HepG2 (cell line): ENCODE results near the gene VCL. TPM values are rescaled to one million over a fixed set of nuclear protein-coding genes. Genes with fewer than 3 reads are reported as not detected.
"Not testable (repeated sequence)": the region's sequence is repeated elsewhere in the genome, so short reads cannot be mapped to it uniquely, and the experiment has no call there.

ENCODE experiments used
- ATAC-seq: fragments of 200-7000 bp; cut with Tn5 transposase; 3 replicates; pipeline ENCODE4 v1.9.1; 2020; ENCODE audit warnings: mild to moderate bottlenecking, moderate library complexity
- BruUV-seq: library from RNA; stranded (reverse); fragments of 400-500 nt; replicated peaks from 2 replicates; lab custom pipeline; 2021; lab: Mats Ljungman, UMichigan
- CTCF ChIA-PET: fragments of 300-600 bp; formaldehyde crosslinking; extraction: SDS; loops from one replicate; lab custom pipeline; 2021; ENCODE audit warnings: low total read pairs, inconsistent platforms, low intra/inter-chr PET ratio; lab: Yijun Ruan, JAX
- POLR2A ChIA-PET: fragments of 350-600 bp; sonication (Branson Sonifier 250); formaldehyde crosslinking; loops from one replicate; lab custom pipeline; 2020; ENCODE audit warnings: antibody characterized with exemption, inconsistent platforms; lab: Yijun Ruan, JAX
- DNase-seq: peaks from one replicate; pipeline ENCODE4 v3.0.0-alpha.2; 2015; ENCODE audit warnings: low spot score
- FAIRE-seq: peaks from 3 replicates; lab custom pipeline; 2011; peaks lifted over from hg19 to GRCh38; lab: Jason Lieb, UNC
- H2AFZ ChIP-seq: one replicate; pipeline ENCODE4 v1.6.1; 2011; ENCODE audit warnings: low read length, inconsistent platforms
- H3K27ac ChIP-seq: fragments of 300-600 bp; 3 replicates; pipeline ENCODE4 v1.8.0; 2011; ENCODE audit warnings: mixed run types, mild to moderate bottlenecking, mixed read lengths, low read length, inconsistent platforms; ENCODE audit not compliant: insufficient read depth; ENCODE audit errors: extremely low read length
- H3K27me3 ChIP-seq, 2 experiments: fragments of 200-600 bp in 1 of 2; 2 replicates in 1 of 2; 3 replicates in 1 of 2; pipeline versions ENCODE4 v1.6.0 to v1.8.0; 2011; ENCODE audit warnings: low read length in 2 of 2, mild to moderate bottlenecking in 2 of 2, moderate library complexity in 2 of 2, inconsistent platforms in 1 of 2; ENCODE audit not compliant: insufficient read depth in 2 of 2, control insufficient read depth in 1 of 2
- H3K36me3 ChIP-seq, 2 experiments: fragments of 200-600 bp in 1 of 2; replicated peaks in 1 of 2; 2 replicates in 1 of 2; 3 replicates in 1 of 2; pipeline versions ENCODE4 v1.5.1 to v1.8.0; 2011; ENCODE audit warnings: low read length in 2 of 2, inconsistent platforms in 1 of 2; ENCODE audit not compliant: insufficient read depth in 2 of 2, control insufficient read depth in 1 of 2
- H3K4me1 ChIP-seq: 2 replicates; pipeline ENCODE4 v1.5.1; 2012; ENCODE audit warnings: low read length, inconsistent platforms; ENCODE audit not compliant: insufficient read depth
- H3K4me2 ChIP-seq: 2 replicates; pipeline ENCODE4 v1.6.0; 2011; ENCODE audit warnings: low read depth, low read length, inconsistent platforms
- H3K4me3 ChIP-seq, 3 experiments: fragments of 200-600 bp in 1 of 3; sonication (generic), shearing (Covaris generic) in 1 of 3; replicated peaks in 1 of 3; 2 replicates each; pipeline ENCODE4 v1.5.1; 2011 to 2016; ENCODE audit warnings: low read length in 3 of 3, inconsistent platforms in 2 of 3, low read depth in 2 of 3, mild to moderate bottlenecking in 2 of 3, control low read depth in 1 of 3, mixed read lengths in 1 of 3; ENCODE audit not compliant: insufficient read depth in 1 of 3
- H3K79me2 ChIP-seq: one replicate; pipeline ENCODE4 v1.6.1; 2011; ENCODE audit warnings: low read length, inconsistent platforms; ENCODE audit not compliant: insufficient read depth
- H3K9ac ChIP-seq: 2 replicates; pipeline ENCODE4 v1.6.0; 2011; ENCODE audit warnings: mild to moderate bottlenecking, low read depth, low read length, inconsistent platforms; ENCODE audit not compliant: insufficient read depth
- H3K9me3 ChIP-seq: 2 replicates; pipeline ENCODE4 v1.5.1; 2012; ENCODE audit warnings: mild to moderate bottlenecking, low read length
- H4K20me1 ChIP-seq: 2 replicates; pipeline ENCODE4 v1.6.0; 2011; ENCODE audit warnings: inconsistent platforms, mild to moderate bottlenecking, low read length, moderate library complexity; ENCODE audit not compliant: insufficient read depth
- POLR2A ChIP-seq, 2 experiments: IDR thresholded peaks; 2 replicates each; pipeline ENCODE4 v1.6.1; 2011; ENCODE audit warnings: low read depth in 2 of 2, low read length in 2 of 2, mild to moderate bottlenecking in 1 of 2, moderate library complexity in 1 of 2; ENCODE audit not compliant: insufficient read depth in 1 of 2
- TGIF2 ChIP-seq: IDR thresholded peaks from 2 replicates; pipeline ENCODE4 v1.6.1; 2016; ENCODE audit warnings: control low read depth, missing compliant biosample characterization
- YEATS4 ChIP-seq: sonication (generic); formaldehyde crosslinking; IDR thresholded peaks from 2 replicates; pipeline ENCODE4 v1.4.0; 2020; ENCODE audit warnings: missing genetic modification reagents, borderline replicate concordance
- ZBED4 ChIP-seq: sonication (generic); formaldehyde crosslinking; IDR thresholded peaks from 2 replicates; pipeline ENCODE4 v1.4.0; 2020; ENCODE audit warnings: missing genetic modification reagents, borderline replicate concordance
- ZNF556 ChIP-seq: sonication (generic); formaldehyde crosslinking; IDR thresholded peaks from 2 replicates; pipeline ENCODE4 v1.4.0; 2020; ENCODE audit warnings: mild to moderate bottlenecking, missing genetic modification reagents, borderline replicate concordance
- ZNF652 ChIP-seq: IDR thresholded peaks from 2 replicates; pipeline ENCODE4 v1.6.1; 2016; ENCODE audit warnings: low read depth, borderline replicate concordance
- ZNF710 ChIP-seq: sonication (generic); formaldehyde crosslinking; IDR thresholded peaks from 2 replicates; pipeline ENCODE4 v1.5.0; 2020; ENCODE audit warnings: mild to moderate bottlenecking, missing genetic modification reagents, borderline replicate concordance
- WGBS: methylation state at CpG from one replicate; pipeline ENCODE4 v1.1.6; 2017; ENCODE audit warnings: low lambda C conversion rate; 5-methylcytosine and 5-hydroxymethylcytosine counted together
- in situ Hi-C: cut with HindIII; loops from 2 replicates; pipeline ENCODE4 v1.10.0; 2017; ENCODE audit warnings: low pct_unique_long_range_greater_than_20kb; ENCODE audit not compliant: extremely low pct_ligation_motif_present
- intact Hi-C: fragments of 100-400 bp; cut with micrococcal nuclease; formaldehyde crosslinking; loops from one replicate; pipeline ENCODE4 v1.10.0; 2022; ENCODE audit not compliant: unreplicated experiment
- polyA plus RNA-seq, 8 experiments: library from polyadenylated mRNA; depleted of rRNA in 3 of 8; stranded (reverse) in 7 of 8; unstranded in 1 of 8; fragments of >200 nt; fragmentation: Illumina TruSeq in 4 of 8; extraction: Trizol in 4 of 8; gene quantifications; 2 replicates each; pipeline versions ENCODE4 v1.2.1 to v1.2.3, GENCODE V29; 2011 to 2016; ENCODE audit warnings: low read depth in 4 of 8, missing spikeins in 1 of 8, mixed read lengths in 1 of 8; ENCODE audit not compliant: insufficient read depth in 1 of 8
- total RNA-seq, 5 experiments: library from RNA; depleted of rRNA; stranded (reverse); fragments of >200 nt; fragmentation: Illumina TruSeq; extraction: Trizol; gene quantifications; 2 replicates each; pipeline ENCODE4 v1.2.3, GENCODE V29; 2016; ENCODE audit warnings: low read depth in 1 of 5
- TF ChIP-seq, protein P1 (sequence below): sonication (generic); formaldehyde crosslinking; IDR thresholded peaks from 2 replicates; pipeline ENCODE4 v1.9.0; 2022; ENCODE audit warnings: low read depth, missing genetic modification reagents

VCL gene
- total and polyA plus RNA-seq, 2 of the 13 experiments (the other 11 are each of a cell fraction or from before 2014, with no cell fraction given), result 17.3 to 26.9 TPM

GRCh38 chr10:74000244-74000643, 2.3 kb downstream of the VCL start:
- H3K9me3 ChIP-seq, FAIRE-seq, H3K27ac ChIP-seq, H4K20me1 ChIP-seq, H2AFZ ChIP-seq, H3K27me3 ChIP-seq, BruUV-seq, H3K4me3 ChIP-seq, H3K9ac ChIP-seq, H3K36me3 ChIP-seq, DNase-seq, intact Hi-C loops, in situ Hi-C loops, ATAC-seq: not testable (repeated sequence)
- Histone ChIP-seq H3K79me2 (peaks cover 22% of the 10 kb centered on the region), H3K4me2 (peak overlapping the region; percentile 92; the same call in 1 of the 2 replicates), H3K4me1 (peaks cover 31% of the 10 kb centered on the region)
- WGBS, result 97% methylated on average over 11 of the region's 11 CpGs
- ChIA-PET POLR2A (interaction anchor here (0.7 to 0.8 kb wide), 2 partner anchors 150 to 177 kb away, joined by 3 to 4 read pairs; no protein-coding TSS in a partner anchor), CTCF (interaction anchor here (1.1 kb wide), 1 partner anchor 43 kb away, joined by 3 read pairs; no protein-coding TSS in a partner anchor)

GRCh38 chr10:74000892-74001669, 3.2 kb downstream of the VCL start:
- POLR2A ChIA-PET, result no interaction called here
- no peak overlapping the region for H3K9ac ChIP-seq
- DNase-seq (no peak), ATAC-seq (no peak), FAIRE-seq (no peak)
- H3K4me2 ChIP-seq, result peak overlapping the region; percentile 26; the same call in 1 of the 2 replicates
- peaks cover 22% of the 10 kb centered on the region for H3K79me2 ChIP-seq
- H3K4me3 ChIP-seq, result no peak overlapping the region
- TF ChIP-seq ZNF652 (CRISPR knock-in tag) (0 out of 2 replicates have a peak, but pooled peaks have one; percentile 30), ZBED4 (CRISPR knock-in tag) (no peak), POLR2A (IDR thresholded peaks at IDR 0.05; ENCODE audit: insufficient read depth in 1 of 2, low read depth in 2 of 2, low read length in 2 of 2) (peak in 1 of 2 experiments; percentile 40; a peak in 1 of 4 replicates), ZNF556 (CRISPR knock-in tag) (no peak), YEATS4 (CRISPR knock-in tag) (no peak), ZNF710 (CRISPR knock-in tag) (no peak), TGIF2 (no peak)
- TF ChIP-seq, protein P1, sequence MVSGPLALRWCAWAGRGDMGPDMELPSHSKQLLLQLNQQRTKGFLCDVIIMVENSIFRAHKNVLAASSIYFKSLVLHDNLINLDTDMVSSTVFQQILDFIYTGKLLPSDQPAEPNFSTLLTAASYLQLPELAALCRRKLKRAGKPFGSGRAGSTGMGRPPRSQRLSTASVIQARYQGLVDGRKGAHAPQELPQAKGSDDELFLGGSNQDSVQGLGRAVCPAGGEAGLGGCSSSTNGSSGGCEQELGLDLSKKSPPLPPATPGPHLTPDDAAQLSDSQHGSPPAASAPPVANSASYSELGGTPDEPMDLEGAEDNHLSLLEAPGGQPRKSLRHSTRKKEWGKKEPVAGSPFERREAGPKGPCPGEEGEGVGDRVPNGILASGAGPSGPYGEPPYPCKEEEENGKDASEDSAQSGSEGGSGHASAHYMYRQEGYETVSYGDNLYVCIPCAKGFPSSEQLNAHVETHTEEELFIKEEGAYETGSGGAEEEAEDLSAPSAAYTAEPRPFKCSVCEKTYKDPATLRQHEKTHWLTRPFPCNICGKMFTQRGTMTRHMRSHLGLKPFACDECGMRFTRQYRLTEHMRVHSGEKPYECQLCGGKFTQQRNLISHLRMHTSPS, result no peak
- WGBS, result 98% methylated on average over 7 of the region's 7 CpGs
- no peaks in the 10 kb centered on the region; the same call in 1 of the 2 replicates for H4K20me1 ChIP-seq
- CTCF ChIA-PET, result no interaction called here
- no peak overlapping the region for H2AFZ ChIP-seq
- H3K27me3 ChIP-seq, result no peaks in the 10 kb centered on the region; a peak in 1 of 5 replicates
- BruUV-seq, result no TSS peak
- no peak overlapping the region for H3K27ac ChIP-seq
- H3K4me1 ChIP-seq, result peaks cover 29% of the 10 kb centered on the region
- in situ Hi-C loops (no loop called here), intact Hi-C loops (no loop called here)
- no peaks in the 10 kb centered on the region for H3K36me3 ChIP-seq
- H3K9me3 ChIP-seq, result no peaks in the 10 kb centered on the region
